Ovary (tissue), 3 donors: ENCODE results near the gene IL22.

Experiments used
- EP300 ChIP-seq: sonication (generic); formaldehyde crosslinking; IDR thresholded peaks from one replicate; pipeline ENCODE4 v1.6.1; 2017; ENCODE audit warnings: antibody characterized with exemption
- TF ChIP-seq, protein P1 (sequence below), 3 donors: fragments of 450-650 bp in 2 of 3; fragments of 200-600 bp in 1 of 3; IDR thresholded peaks; one replicate each; pipeline versions ENCODE4 v1.5.1 to v1.8.0; 2016 to 2022; ENCODE audit warnings: antibody characterized with exemption in 3 of 3, mild to moderate bottlenecking in 1 of 3
- donor health status: DM: no; HTN: no; CAD: no.

DNA sequence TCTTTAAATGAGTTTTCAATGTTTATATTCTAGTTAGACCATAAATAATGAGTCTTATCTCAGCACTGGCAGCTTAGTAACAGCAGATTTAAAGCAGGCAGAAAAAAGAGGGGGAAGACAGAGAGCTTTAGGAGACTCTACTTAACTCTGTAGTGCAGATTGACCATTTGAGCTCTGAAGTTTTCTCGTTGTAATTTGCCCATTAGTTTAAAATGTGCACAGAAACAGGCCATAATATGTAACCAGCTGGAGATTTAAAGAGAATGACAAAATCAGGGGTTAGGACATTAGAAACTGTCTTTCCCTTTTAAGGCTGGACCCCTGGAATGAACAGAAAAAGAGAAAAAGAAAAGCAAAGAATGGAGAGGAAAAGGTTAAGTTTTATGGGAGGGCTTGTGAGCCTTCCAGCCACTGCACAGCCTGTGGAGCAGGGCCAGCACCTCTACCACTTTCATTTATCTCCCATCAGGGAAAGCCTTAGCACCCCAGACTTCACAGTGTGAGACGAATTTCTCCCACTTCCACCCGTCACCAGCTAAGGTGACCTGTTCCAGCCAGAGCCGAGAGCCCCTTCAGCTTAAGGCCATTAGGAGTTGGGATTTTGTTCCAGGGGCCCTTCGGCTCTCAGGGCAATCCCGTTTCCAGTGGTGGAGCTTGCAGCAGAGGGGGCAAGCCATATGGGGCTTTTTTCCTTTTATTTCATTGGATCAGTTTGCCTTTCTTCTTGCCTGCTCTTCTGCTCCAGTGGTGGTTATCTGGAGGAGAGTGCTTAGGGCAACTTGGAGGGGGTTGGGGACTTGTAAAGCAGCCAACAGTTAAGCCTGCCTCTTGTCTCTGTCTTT, 8.0 kb downstream of the IL22 start:
- TF ChIP-seq, protein P1, sequence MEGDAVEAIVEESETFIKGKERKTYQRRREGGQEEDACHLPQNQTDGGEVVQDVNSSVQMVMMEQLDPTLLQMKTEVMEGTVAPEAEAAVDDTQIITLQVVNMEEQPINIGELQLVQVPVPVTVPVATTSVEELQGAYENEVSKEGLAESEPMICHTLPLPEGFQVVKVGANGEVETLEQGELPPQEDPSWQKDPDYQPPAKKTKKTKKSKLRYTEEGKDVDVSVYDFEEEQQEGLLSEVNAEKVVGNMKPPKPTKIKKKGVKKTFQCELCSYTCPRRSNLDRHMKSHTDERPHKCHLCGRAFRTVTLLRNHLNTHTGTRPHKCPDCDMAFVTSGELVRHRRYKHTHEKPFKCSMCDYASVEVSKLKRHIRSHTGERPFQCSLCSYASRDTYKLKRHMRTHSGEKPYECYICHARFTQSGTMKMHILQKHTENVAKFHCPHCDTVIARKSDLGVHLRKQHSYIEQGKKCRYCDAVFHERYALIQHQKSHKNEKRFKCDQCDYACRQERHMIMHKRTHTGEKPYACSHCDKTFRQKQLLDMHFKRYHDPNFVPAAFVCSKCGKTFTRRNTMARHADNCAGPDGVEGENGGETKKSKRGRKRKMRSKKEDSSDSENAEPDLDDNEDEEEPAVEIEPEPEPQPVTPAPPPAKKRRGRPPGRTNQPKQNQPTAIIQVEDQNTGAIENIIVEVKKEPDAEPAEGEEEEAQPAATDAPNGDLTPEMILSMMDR (IDR thresholded peaks at IDR 0.05) = no peak
- no peak for TF ChIP-seq EP300
